GM12873 (cell line): Measurements from ENCODE around the gene DUS3L.

Experiments
- CTCF ChIP-seq: IDR thresholded peaks from 2 replicates; pipeline ENCODE4 v1.5.1; 2012; ENCODE audit warnings: low read depth, mild to moderate bottlenecking, moderate library complexity, low read length, control low read depth; ENCODE audit not compliant: insufficient read depth; ENCODE audit errors: missing control alignments

Gene DUS3L, protein sequence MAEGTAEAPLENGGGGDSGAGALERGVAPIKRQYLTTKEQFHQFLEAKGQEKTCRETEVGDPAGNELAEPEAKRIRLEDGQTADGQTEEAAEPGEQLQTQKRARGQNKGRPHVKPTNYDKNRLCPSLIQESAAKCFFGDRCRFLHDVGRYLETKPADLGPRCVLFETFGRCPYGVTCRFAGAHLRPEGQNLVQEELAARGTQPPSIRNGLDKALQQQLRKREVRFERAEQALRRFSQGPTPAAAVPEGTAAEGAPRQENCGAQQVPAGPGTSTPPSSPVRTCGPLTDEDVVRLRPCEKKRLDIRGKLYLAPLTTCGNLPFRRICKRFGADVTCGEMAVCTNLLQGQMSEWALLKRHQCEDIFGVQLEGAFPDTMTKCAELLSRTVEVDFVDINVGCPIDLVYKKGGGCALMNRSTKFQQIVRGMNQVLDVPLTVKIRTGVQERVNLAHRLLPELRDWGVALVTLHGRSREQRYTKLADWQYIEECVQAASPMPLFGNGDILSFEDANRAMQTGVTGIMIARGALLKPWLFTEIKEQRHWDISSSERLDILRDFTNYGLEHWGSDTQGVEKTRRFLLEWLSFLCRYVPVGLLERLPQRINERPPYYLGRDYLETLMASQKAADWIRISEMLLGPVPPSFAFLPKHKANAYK

DNA sequence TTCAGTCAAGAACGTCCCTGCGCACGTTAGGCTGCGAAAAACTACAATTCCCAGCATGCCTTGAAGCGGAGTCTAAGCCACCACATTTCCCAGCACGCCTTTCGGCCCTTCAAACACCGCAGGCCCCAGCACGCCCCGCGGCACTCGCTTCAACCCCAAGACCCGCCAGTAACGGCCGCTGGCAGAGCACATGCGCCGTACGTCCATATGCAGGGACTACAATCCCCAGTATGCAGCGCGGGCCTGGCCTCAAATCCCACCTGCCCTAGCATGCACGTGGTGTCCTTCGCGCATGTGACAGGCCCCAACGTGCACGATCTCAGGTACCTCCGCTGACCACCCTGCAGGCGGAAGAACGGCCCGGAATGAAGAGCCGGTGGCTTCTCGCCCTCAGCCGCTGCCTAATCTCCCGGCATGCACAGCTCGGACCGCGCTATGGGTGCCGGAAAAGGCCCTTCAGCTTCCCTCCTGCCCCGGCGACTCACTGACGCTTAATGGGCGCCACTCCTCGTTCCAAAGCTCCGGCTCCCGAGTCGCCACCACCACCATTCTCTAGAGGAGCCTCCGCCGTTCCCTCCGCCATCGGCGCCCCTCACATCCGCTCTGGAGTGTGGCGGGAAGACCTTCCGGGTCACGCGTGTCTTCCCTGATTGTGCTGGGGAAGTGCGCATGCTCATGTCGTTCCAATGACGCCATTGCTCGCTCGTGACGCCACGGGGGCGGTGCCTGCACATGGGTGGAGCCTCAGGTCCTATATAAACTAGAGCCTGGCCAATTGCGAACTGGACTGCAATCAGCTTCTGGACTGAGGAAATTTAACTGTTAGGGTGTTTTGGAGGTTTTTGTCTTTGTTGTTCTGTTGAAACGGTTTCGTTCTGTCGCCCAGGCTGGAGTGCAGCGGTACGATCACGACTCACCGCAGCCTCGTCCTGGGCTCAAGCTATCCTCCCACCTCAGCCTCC, at the start of gene DUS3L:
DUS3L (minus strand) TSS at position 605 of the 962 bp plus-strand sequence; CDS start at position 583, 22 bp downstream.
- TF ChIP-seq CTCF, result no peak

GRCh38 chr19:5839065-5840017, 48.4 kb upstream of the DUS3L start, which contains the start of gene FUT6:
TSS of gene FUT6 (minus strand) at chr19:5839702. CDS start at chr19:5832567, 7,135 bp downstream.
- no peak for TF ChIP-seq CTCF

- no peak for TF ChIP-seq CTCF
Measured at GRCh38 chr19:5838353-5839064, 47.5 kb upstream of the DUS3L start.

DNA sequence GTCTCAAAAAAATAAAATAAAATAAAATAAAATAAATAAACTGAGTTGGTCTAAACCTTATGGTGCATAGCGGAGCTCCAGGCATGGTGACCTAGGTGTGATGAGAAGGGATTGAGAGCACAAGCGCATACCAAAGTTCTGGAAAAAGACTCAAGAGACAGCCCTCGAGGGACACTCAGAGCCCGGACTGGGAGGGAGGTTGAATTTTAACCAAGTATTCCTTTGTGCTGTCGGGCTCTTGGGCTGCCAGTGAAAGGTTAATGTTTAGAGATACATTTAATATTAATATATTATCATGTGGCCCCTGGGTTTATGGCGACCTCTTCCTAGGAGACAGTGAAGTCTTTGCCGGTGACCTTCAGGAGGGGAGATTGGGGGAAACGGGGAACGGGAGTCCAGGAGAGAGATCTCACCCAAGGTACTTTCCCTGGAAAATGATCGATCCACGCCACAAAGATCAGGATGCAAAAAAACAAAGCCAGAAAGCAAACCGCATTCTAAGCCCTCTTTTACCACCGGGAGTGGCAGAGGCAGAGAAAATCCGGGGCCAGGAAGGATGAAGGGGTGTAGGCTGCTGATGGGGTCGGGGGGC, 46.9 kb upstream of the DUS3L start:
- TF ChIP-seq CTCF, result no peak

- no peak for TF ChIP-seq CTCF
Measured at GRCh38 chr19:5832527-5833216, 41.7 kb upstream of the DUS3L start.
